Measurements from ENCODE around the gene ATP6V1E1. TPM values are rescaled to one million over a fixed set of nuclear protein-coding genes. Genes with fewer than 3 reads are reported as not detected.

Gene ATP6V1E1
- total and polyA plus RNA-seq, 2 experiments from 2014 or later, result 75.2 to 113 TPM

DNA sequence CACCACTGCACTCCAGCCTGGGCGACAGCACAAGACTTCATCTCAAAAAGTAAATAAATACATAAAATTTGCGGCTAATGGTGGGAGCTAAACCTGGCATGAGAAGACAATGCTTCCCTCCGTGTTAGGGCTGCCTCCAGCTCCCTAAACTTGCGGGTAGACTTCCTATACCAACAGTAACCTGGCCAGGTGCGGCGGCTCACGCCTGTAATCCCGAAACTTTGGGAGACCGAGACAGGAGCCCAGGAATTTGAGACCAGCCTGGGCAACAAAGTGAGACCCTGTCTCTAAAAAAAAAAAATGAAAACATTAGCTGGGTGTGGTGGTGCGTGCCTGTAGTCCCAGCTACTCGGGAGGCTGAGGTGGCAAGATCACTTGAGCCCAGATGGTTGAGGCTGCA, 39.9 kb downstream of the ATP6V1E1 start:
- H3K36me3 ChIP-seq, result peaks cover 15% of the 10 kb centered on the region
- no peak overlapping the region for H3K27ac ChIP-seq

DNA sequence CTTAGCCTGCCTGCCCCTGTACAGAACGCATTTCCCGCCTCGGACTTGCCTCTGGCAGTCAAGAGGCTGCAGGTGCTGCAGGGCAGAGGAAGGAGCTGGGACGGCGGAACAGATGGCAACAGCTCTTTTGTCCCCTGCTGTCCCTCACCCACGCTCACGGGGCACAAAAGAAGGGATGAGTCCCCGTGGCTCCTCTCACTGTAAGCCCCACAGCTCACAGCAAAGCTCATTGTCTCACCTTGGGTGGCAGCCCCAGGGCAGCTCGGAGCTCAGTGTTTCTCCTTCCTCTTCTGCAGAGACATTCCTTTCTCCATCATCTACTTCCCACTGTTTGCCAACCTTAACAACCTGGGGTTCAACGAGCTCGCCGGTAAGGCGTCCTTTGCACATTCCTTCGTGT, 40.9 kb downstream of the ATP6V1E1 start:
- H3K27ac ChIP-seq, result peak overlapping the region; percentile 18
- H3K27me3 ChIP-seq, result no peaks in the 10 kb centered on the region
- H3K4me3 ChIP-seq, result no peak overlapping the region
- DNase-seq (ENCODE audit: low read depth in 1 of 2, low spot score in 1 of 2), result no peak
- TF ChIP-seq, protein P1, sequence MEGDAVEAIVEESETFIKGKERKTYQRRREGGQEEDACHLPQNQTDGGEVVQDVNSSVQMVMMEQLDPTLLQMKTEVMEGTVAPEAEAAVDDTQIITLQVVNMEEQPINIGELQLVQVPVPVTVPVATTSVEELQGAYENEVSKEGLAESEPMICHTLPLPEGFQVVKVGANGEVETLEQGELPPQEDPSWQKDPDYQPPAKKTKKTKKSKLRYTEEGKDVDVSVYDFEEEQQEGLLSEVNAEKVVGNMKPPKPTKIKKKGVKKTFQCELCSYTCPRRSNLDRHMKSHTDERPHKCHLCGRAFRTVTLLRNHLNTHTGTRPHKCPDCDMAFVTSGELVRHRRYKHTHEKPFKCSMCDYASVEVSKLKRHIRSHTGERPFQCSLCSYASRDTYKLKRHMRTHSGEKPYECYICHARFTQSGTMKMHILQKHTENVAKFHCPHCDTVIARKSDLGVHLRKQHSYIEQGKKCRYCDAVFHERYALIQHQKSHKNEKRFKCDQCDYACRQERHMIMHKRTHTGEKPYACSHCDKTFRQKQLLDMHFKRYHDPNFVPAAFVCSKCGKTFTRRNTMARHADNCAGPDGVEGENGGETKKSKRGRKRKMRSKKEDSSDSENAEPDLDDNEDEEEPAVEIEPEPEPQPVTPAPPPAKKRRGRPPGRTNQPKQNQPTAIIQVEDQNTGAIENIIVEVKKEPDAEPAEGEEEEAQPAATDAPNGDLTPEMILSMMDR (IDR thresholded peaks at IDR 0.05; ENCODE audit: low read depth, low read length), result no peak
- H3K36me3 ChIP-seq, result peaks cover 11% of the 10 kb centered on the region
- no peaks in the 10 kb centered on the region for H3K9me3 ChIP-seq (ENCODE audit: low read depth)
- H3K4me1 ChIP-seq (ENCODE audit: low read depth), result no peaks in the 10 kb centered on the region

More for the DNA sequence above, 39.9 kb downstream of the ATP6V1E1 start:
- Histone ChIP-seq H3K9me3 (ENCODE audit: low read depth) (no peaks in the 10 kb centered on the region), H3K27me3 (no peaks in the 10 kb centered on the region), H3K4me3 (no peak overlapping the region), H3K4me1 (ENCODE audit: low read depth) (no peaks in the 10 kb centered on the region)
- TF ChIP-seq, protein P1 (IDR thresholded peaks at IDR 0.05; ENCODE audit: low read depth, low read length), result no peak
- DNase-seq (ENCODE audit: low read depth in 1 of 2, low spot score in 1 of 2), result no peak

- H3K27ac ChIP-seq, result no peak overlapping the region
- H3K9me3 ChIP-seq (ENCODE audit: low read depth), result no peaks in the 10 kb centered on the region
- H3K27me3 ChIP-seq, result no peaks in the 10 kb centered on the region
- H3K36me3 ChIP-seq, result peaks cover 7% of the 10 kb centered on the region
- no peak for DNase-seq (ENCODE audit: low read depth in 1 of 2, low spot score in 1 of 2)
- H3K4me1 ChIP-seq (ENCODE audit: low read depth), result no peaks in the 10 kb centered on the region
- no peak overlapping the region for H3K4me3 ChIP-seq
- TF ChIP-seq, protein P1 (IDR thresholded peaks at IDR 0.05; ENCODE audit: low read depth, low read length), result no peak
Observed at GRCh38 chr22:17586831-17587440, 41.6 kb downstream of the ATP6V1E1 start.

DNA sequence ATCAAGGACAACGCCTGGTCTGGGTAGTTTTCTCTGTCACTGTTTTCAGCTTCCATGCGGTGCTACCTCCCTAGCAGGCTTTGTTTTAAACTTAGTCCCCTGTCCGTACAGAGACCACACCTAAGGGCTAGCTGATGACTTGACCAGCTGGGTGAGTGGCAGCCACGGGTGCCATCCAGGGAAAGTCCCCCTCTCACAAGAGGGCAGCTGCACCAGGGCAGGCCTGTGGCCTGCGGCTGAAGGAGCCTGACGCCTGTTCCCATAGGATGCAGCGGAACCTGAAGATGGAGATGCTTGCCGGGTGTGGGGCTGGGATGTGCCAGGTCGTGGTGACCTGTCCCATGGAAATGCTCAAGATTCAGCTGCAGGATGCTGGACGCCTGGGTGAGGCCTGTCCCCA, 45.4 kb downstream of the ATP6V1E1 start:
- H3K27me3 ChIP-seq, result no peaks in the 10 kb centered on the region
- no peaks in the 10 kb centered on the region for H3K4me1 ChIP-seq (ENCODE audit: low read depth)
- H3K9me3 ChIP-seq (ENCODE audit: low read depth), result no peaks in the 10 kb centered on the region
- no peak for DNase-seq (ENCODE audit: low read depth in 1 of 2, low spot score in 1 of 2)
- no peaks in the 10 kb centered on the region for H3K36me3 ChIP-seq
- H3K4me3 ChIP-seq, result no peak overlapping the region
- no peak overlapping the region for H3K27ac ChIP-seq
- TF ChIP-seq, protein P1 (IDR thresholded peaks at IDR 0.05; ENCODE audit: low read depth, low read length), result no peak

DNA sequence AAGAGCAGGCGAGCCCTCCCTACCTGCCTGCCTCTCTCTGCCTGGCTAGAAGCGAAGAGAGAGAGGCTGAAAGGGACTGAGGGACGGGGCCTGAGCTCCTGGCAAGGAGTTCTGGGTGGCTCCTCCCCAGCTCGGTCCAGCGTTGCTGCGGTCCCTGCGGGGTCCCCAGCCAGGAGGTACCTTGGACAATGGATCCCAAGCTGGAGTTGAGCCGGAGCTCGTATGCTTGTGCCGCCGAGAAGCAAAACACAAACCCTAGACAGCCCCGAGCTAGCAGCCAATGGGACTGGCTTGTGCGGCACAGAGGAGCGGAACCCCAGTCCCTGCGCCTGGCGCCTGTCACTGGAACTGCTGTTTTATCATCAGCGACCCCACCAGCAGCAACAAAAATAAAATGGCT, 46.9 kb downstream of the ATP6V1E1 start:
- TF ChIP-seq, protein P1 (IDR thresholded peaks at IDR 0.05; ENCODE audit: low read depth, low read length), result no peak
- Histone ChIP-seq H3K9me3 (ENCODE audit: low read depth) (no peaks in the 10 kb centered on the region), H3K4me3 (no peak overlapping the region), H3K36me3 (no peaks in the 10 kb centered on the region), H3K27ac (no peak overlapping the region), H3K27me3 (no peaks in the 10 kb centered on the region), H3K4me1 (ENCODE audit: low read depth) (no peaks in the 10 kb centered on the region)
- DNase-seq (ENCODE audit: low read depth in 1 of 2, low spot score in 1 of 2), result no peak
